H1 (cell line): ENCODE results near the gene RNPEPL1.

ENCODE experiments used
- BACH1 ChIP-seq: IDR thresholded peaks from 2 replicates; pipeline ENCODE4 v1.6.1; 2012; ENCODE audit warnings: low read length, improper control_type of control experiment
- CEBPB ChIP-seq: IDR thresholded peaks from 2 replicates; pipeline ENCODE4 v1.6.1; 2012; ENCODE audit warnings: low read depth, low read length
- CTBP2 ChIP-seq: IDR thresholded peaks from 2 replicates; pipeline ENCODE4 v1.7.0; 2011; ENCODE audit warnings: borderline replicate concordance, mild to moderate bottlenecking, moderate library complexity, mixed read lengths, low read length; ENCODE audit not compliant: insufficient read depth, insufficient read length
- POLR2A ChIP-seq, 2 experiments: IDR thresholded peaks; 1 replicate in 1 of 2; 2 replicates in 1 of 2; pipeline ENCODE4 v1.6.1; 2011; ENCODE audit warnings: low read depth in 2 of 2, low read length in 2 of 2, mild to moderate bottlenecking in 2 of 2; ENCODE audit errors: control extremely low read depth in 1 of 2
- TCF12 ChIP-seq: IDR thresholded peaks from 2 replicates; pipeline ENCODE4 v1.6.1; 2011; ENCODE audit warnings: low read depth, mild to moderate bottlenecking, low read length
- TF ChIP-seq, protein P1 (sequence below), 3 experiments: IDR thresholded peaks; 1 replicate in 2 of 3; 2 replicates in 1 of 3; pipeline versions ENCODE4 v1.5.1 to v1.6.1; 2011; ENCODE audit warnings: low read length in 3 of 3, mild to moderate bottlenecking in 3 of 3, inconsistent platforms in 2 of 3, low read depth in 1 of 3, moderate library complexity in 1 of 3; ENCODE audit not compliant: insufficient read depth in 1 of 3; ENCODE audit errors: control extremely low read depth in 1 of 3

DNA sequence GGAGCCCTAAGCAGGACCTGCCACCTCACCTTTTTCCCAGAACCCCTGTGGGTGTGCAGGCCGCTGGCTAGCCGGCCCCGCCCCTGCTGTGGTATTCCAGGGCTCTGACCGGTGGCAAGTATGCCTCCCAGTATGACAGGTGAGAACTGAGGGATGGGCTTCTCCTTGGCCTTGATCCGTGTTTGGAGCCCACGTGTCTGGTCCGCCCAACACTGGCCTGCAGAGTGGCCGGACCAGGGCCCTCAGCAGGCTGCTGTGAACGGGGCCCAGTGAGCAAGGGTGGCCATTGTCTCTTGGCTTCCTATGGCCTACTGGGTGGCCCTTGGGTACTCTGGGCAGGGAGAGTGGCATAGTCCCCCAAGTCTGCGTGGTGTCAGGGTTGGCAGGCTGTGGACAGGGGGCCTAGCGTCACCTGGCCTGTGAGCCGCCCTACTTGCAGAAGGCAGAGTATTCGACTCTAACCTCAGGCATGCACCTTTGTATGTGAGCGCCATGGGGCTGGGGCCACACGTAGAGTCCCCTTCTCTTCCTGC, 1.8 kb downstream of the RNPEPL1 start:
- TF ChIP-seq, protein P1, sequence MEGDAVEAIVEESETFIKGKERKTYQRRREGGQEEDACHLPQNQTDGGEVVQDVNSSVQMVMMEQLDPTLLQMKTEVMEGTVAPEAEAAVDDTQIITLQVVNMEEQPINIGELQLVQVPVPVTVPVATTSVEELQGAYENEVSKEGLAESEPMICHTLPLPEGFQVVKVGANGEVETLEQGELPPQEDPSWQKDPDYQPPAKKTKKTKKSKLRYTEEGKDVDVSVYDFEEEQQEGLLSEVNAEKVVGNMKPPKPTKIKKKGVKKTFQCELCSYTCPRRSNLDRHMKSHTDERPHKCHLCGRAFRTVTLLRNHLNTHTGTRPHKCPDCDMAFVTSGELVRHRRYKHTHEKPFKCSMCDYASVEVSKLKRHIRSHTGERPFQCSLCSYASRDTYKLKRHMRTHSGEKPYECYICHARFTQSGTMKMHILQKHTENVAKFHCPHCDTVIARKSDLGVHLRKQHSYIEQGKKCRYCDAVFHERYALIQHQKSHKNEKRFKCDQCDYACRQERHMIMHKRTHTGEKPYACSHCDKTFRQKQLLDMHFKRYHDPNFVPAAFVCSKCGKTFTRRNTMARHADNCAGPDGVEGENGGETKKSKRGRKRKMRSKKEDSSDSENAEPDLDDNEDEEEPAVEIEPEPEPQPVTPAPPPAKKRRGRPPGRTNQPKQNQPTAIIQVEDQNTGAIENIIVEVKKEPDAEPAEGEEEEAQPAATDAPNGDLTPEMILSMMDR (IDR thresholded peaks at IDR 0.05; ENCODE audit: control extremely low read depth in 1 of 3, insufficient read depth in 1 of 3, low read depth in 1 of 3, low read length in 3 of 3), result no peak
- no peak for TF ChIP-seq POLR2A (IDR thresholded peaks at IDR 0.05; ENCODE audit: control extremely low read depth in 1 of 2, low read depth in 2 of 2, low read length in 2 of 2)
- TF ChIP-seq TCF12, result no peak
- TF ChIP-seq CTBP2, result no peak
- no peak for TF ChIP-seq CEBPB
- no peak for TF ChIP-seq BACH1
